Esophagus muscularis mucosa (tissue), 3 donors: ENCODE measurements around the gene GNPNAT1.

ENCODE experiments used
- CTCF ChIP-seq, 3 experiments: fragments of 200-600 bp in 2 of 3; fragments of 450-650 bp in 1 of 3; sonication (generic) in 2 of 3; IDR thresholded peaks; one replicate each; pipeline ENCODE4 v1.5.1; 2017 to 2019; ENCODE audit warnings: antibody characterized with exemption in 3 of 3, mild to moderate bottlenecking in 2 of 3, moderate library complexity in 1 of 3
- POLR2AphosphoS5 ChIP-seq, 2 donors: sonication (generic); formaldehyde crosslinking; IDR thresholded peaks; one replicate each; pipeline ENCODE4 v1.6.1; 2017; ENCODE audit warnings: antibody characterized with exemption in 2 of 2

GRCh38 chr14:52781629-52782028 lies 9.8 kb downstream of the GNPNAT1 start:
- TF ChIP-seq CTCF (IDR thresholded peaks at IDR 0.05), result no peak
- TF ChIP-seq POLR2AphosphoS5 (IDR thresholded peaks at IDR 0.05), result no peak
